Colonic mucosa (tissue), 4 donors: ENCODE measurements around the gene STARD3. TPM values are rescaled to one million over a fixed set of nuclear protein-coding genes. Genes with fewer than 3 reads are reported as not detected.

Experiments used
- DNase-seq: peaks from one replicate; pipeline ENCODE4 v3.0.0-alpha.2; 2020
- H3K27ac ChIP-seq: fragments of 200-600 bp; one replicate; pipeline ENCODE4 v1.8.0; 2021
- H3K27me3 ChIP-seq: fragments of 200-600 bp; one replicate; pipeline ENCODE4 v1.8.0; 2021
- H3K36me3 ChIP-seq: fragments of 200-600 bp; one replicate; pipeline ENCODE4 v1.8.0; 2021
- H3K4me1 ChIP-seq: fragments of 200-600 bp; one replicate; pipeline ENCODE4 v1.8.0; 2021; ENCODE audit warnings: mild to moderate bottlenecking
- H3K4me3 ChIP-seq: fragments of 200-600 bp; one replicate; pipeline ENCODE4 v1.8.0; 2021
- H3K9ac ChIP-seq, 2 donors: one replicate each; pipeline ENCODE4 v1.7.0; 2013; ENCODE audit warnings: control low read depth in 2 of 2, low read depth in 2 of 2, low read length in 2 of 2
- H3K9me3 ChIP-seq: fragments of 200-600 bp; one replicate; pipeline ENCODE4 v1.8.0; 2021
- intact Hi-C: fragments of 100-400 bp; cut with DNase I; formaldehyde crosslinking; loops from one replicate; pipeline ENCODE4 v1.14.1; 2022
- total RNA-seq, 2 donors: library from RNA; stranded (reverse); fragmentation: NEBNext Ultra II Directional in 1 of 2; extraction: Animal tissue kit (Norgen Biotek cat#: 25700) in 1 of 2; gene quantifications; one replicate each; pipeline ENCODE4 v1.2.1, GENCODE V29; 2021
- TF ChIP-seq, protein P1 (sequence below): fragments of 200-600 bp; IDR thresholded peaks from one replicate; pipeline ENCODE4 v1.8.0; 2022; ENCODE audit warnings: antibody characterized with exemption, mild to moderate bottlenecking
- donor health status: healthy.
- donor health status: DM: no; HTN: no; CAD: no.
- donor health status: DM: no; HTN: no; CAD: no.

The STARD3 gene
- total RNA-seq, 2 donors from 2014 or later = 30.0 to 41.3 TPM

DNA sequence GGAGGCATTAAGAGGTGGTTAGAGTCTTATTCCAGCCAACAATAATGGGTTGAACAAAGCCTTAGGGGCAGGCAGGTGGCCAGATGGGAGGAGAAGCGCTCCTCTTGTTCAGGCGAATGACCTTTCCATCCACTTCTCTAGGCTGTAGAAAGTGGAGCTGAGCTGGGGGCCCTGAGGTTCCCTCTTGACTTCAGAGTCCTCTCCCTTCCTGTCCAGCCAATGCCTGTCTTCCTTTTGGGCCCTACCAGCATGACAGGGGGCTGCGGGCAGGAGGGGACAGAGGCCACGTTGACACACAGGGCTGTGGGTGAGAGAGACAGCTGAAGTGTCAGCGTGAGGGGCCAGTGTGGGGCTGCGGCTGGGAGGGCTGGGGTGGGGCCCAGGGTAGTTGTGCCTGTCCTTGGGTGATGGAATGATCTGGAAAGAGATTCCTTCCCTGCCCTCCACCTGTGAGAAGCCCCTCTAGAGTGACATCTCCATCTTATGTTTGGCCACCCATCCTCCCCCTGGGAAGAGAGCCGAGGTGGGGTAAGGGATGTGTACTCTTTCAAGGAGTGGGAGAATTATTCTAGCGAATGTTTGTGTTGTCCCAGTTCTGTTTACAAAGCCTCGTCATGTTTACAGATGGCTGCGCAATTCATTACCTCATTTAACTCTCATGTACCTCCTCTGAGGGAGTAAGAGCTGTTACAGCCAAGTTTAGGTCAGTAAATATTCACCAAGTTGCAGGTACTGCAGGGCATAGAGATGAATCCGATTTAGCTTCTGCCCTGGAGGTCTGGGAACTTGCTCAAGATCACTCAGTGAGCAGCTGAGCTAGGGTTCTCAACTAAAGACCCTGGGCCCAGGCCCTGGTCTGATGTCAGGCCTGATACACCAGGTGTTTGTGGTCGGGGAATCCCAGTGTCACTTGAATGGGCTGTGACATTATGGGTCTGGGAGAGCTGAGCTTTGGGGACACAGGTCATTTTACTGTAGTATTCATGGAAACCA, 66.3 kb downstream of the STARD3 start:
- H3K4me3 ChIP-seq = no peak overlapping the region
- H3K27ac ChIP-seq = peak overlapping the region; percentile 37

DNA sequence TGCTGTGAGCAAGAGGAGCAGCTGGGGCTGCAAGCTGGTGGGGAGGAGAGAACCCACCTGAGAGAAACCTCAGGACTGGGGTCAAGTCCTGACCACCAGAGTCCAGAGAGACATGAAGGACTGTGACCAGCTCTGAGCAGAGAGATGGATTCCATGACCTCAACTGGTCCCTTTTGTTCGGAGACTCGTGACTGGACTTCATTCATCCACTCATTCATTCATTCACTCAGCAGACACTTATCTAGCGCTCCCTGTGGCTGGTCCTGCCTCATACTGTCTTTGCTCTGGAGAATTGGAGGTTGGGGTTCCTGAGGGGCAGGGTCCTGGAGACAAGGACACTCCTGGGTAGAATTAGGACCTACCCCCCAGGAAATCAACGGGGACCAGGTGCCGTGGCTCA, 67.0 kb downstream of the STARD3 start:
- Histone ChIP-seq H3K27me3 (no peaks in the 10 kb centered on the region), H3K9me3 (no peaks in the 10 kb centered on the region), H3K27ac (peak overlapping the region; percentile 37), H3K36me3 (peaks cover 9% of the 10 kb centered on the region), H3K4me1 (peaks cover 23% of the 10 kb centered on the region), H3K4me3 (no peak overlapping the region), H3K9ac (peak overlapping the region in 1 of 2 donors; percentile 93)
- TF ChIP-seq, protein P1, sequence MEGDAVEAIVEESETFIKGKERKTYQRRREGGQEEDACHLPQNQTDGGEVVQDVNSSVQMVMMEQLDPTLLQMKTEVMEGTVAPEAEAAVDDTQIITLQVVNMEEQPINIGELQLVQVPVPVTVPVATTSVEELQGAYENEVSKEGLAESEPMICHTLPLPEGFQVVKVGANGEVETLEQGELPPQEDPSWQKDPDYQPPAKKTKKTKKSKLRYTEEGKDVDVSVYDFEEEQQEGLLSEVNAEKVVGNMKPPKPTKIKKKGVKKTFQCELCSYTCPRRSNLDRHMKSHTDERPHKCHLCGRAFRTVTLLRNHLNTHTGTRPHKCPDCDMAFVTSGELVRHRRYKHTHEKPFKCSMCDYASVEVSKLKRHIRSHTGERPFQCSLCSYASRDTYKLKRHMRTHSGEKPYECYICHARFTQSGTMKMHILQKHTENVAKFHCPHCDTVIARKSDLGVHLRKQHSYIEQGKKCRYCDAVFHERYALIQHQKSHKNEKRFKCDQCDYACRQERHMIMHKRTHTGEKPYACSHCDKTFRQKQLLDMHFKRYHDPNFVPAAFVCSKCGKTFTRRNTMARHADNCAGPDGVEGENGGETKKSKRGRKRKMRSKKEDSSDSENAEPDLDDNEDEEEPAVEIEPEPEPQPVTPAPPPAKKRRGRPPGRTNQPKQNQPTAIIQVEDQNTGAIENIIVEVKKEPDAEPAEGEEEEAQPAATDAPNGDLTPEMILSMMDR = no peak
- intact Hi-C loops = no loop called here
- DNase-seq = no peak

More for the DNA sequence above, 66.3 kb downstream of the STARD3 start:
- peaks cover 3% of the 10 kb centered on the region for H3K36me3 ChIP-seq
- DNase-seq = no peak
- TF ChIP-seq, protein P1 = no peak
- H3K9me3 ChIP-seq = no peaks in the 10 kb centered on the region
- no peaks in the 10 kb centered on the region for H3K27me3 ChIP-seq
- H3K4me1 ChIP-seq = peaks cover 23% of the 10 kb centered on the region
- H3K9ac ChIP-seq = peak overlapping the region in 1 of 2 donors; percentile 93
- intact Hi-C loops = no loop called here

DNA sequence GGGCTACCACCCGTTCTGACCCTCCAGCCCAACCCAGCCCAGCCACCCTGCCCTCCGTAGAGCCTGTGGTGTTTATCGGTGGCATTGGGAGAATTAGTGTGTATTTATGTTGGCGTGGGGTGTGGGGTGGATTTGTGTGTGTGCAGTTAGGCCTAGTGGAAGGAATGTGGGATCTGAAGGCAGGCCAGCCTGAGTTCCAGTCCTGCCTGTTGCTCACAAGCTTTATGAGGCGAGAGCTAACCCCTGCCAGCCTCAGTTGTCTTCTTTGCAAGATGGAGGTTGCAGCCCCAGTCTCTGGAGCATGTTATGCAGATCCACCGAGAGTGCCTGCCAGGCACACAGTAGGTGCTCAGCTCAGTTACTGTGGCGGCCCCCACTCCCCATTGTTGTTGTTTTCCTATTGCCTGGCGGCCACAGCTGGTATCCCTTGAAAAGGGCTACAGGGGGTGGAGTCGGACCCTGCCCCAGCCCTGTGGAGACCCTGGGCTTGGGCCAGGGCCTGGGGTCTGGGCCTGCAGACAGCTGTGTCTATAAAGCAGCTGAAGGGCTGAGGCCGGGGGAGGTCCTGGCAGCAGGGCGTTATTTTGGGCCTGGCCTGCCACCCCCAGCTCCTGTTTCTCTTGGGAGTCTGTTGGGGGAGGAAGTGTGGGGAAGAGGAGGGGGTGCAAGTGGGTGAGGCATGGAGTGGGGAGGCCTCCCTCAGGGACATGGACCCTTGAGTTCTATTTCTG, 68.0 kb downstream of the STARD3 start:
- peak overlapping the region; percentile 86 for H3K27ac ChIP-seq
- no peak for DNase-seq
- H3K4me1 ChIP-seq = peaks cover 23% of the 10 kb centered on the region
- no peak overlapping the region for H3K4me3 ChIP-seq
- intact Hi-C loops = no loop called here
- H3K36me3 ChIP-seq = peaks cover 9% of the 10 kb centered on the region
- H3K9ac ChIP-seq = peak overlapping the region; percentile 27 to 93
- H3K9me3 ChIP-seq = no peaks in the 10 kb centered on the region
- TF ChIP-seq, protein P1 = peak; percentile 13
- H3K27me3 ChIP-seq = no peaks in the 10 kb centered on the region

DNA sequence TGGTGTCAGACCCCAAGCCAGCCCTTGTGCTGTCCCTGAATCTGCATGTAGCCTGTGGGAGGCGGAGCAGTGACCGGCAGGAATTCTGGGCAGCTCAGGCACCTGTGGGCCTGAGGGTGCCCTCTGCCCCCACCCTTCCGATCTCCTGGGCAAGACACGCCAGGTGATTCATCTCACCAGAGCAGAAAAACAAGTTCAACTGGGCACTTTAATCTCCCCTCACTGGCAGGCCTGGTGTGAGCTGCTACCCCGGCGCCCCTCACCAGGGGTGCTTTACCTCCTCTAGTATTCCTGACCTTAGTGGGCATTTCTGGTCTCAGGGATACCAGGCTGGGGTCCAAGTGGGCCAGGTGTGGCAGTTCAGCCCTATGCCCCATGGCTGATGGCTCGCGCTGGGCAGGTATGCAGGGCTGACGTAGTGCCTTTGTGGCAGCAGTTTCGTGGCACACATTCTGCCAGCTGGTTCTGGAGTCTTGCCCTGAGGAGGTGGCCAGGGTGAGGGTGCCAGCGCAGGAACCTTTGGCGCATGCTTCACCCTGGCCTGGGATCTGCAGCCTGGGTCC, 68.9 kb downstream of the STARD3 start:
- intact Hi-C loops = no loop called here

More for the DNA sequence above, 68.9 kb downstream of the STARD3 start:
- H3K36me3 ChIP-seq = peaks cover 9% of the 10 kb centered on the region
- H3K9me3 ChIP-seq = no peaks in the 10 kb centered on the region
- no peak overlapping the region for H3K4me3 ChIP-seq
- peak overlapping the region in 1 of 2 donors; percentile 93 for H3K9ac ChIP-seq
- TF ChIP-seq, protein P1 = no peak
- H3K27me3 ChIP-seq = no peaks in the 10 kb centered on the region
- H3K27ac ChIP-seq = peak overlapping the region; percentile 86
- H3K4me1 ChIP-seq = peaks cover 23% of the 10 kb centered on the region
- peak; percentile 85 for DNase-seq
